GM19452 (cell line): ENCODE measurements around the gene GNPNAT1.

ENCODE experiments used
- ATAC-seq: cut with Tn5 transposase; IDR thresholded peaks from one replicate; pipeline ENCODE4 v1.9.1; 2021; ENCODE audit not compliant: unreplicated experiment

Gene GNPNAT1

DNA sequence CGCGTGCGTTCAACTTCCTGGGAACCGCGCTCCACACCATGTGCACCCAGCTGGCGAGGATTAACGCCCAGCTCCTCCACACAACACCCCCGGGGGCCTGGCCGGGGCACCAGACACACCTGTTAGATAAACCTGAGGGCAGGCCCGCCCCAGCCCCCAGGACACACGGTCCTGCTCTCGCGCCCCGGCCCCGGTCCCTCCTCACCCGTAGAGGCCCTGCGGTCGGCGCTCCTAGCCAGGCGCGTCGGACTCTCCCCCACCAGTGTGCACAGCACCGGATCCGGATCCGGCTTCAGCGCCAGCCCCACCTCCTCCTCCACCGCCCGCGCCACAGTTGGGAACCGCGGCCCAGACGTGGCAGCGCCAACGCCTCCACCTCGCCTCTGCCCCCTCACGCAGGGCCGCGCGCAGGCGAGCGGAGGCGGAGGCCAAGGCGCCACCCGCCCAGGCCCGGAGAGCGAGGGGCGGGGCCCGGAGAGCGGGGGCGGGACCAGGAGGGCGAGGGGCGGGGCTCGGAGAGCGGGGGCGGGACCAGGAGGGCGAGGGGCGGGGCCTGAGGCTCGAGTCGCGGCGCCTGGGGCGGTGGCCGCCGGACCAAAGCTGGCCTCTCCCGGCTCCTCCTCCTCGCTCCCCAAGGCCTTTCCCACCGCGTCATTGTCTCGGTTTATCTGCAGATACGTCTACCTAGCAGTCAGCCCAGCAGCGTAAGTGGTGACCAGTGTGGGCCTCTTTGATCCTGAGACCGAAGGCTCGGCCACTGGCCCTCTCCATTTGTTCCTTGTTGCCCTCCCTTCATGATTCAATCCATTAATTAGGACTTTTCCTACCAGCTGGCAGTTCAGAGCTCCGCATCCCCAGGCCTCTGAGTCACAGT, at the start of gene GNPNAT1:
Gene GNPNAT1, minus strand, starts transcription at position 385 of the 874 bp plus-strand sequence. CDS start 6,957 bp downstream, outside the sequence.
- ATAC-seq, result peak; percentile 92

- ATAC-seq, result no peak
Measured at GRCh38 chr14:52840877-52841276, 49.5 kb upstream of the GNPNAT1 start.

GRCh38 chr14:52837451-52837850, 46.0 kb upstream of the GNPNAT1 start:
- ATAC-seq, result no peak

- no peak for ATAC-seq
Measured at GRCh38 chr14:52836063-52836462, 44.7 kb upstream of the GNPNAT1 start.

- no peak for ATAC-seq
Measured at GRCh38 chr14:52835122-52835903, 43.9 kb upstream of the GNPNAT1 start.

GRCh38 chr14:52834440-52834842, 43.0 kb upstream of the GNPNAT1 start:
- no peak for ATAC-seq

DNA sequence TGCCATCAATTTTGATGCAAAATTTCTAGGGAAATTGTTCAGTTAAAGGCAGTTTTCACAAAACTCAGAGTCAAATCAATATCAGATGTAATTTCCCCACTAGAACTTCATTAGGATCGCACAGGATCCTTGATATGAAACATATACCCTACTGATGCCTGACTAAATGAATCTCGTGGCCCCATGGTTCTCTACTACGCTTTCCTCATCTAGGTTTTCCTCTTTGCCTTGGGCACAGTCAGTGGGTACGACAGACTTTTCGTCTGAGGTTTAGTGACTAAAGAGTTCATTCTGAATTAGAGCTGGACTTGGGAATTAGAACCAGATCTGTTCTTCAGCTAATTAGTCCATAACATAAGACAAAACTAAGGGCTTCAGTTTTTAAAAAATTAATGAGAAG, 42.5 kb upstream of the GNPNAT1 start:
- ATAC-seq, result no peak

DNA sequence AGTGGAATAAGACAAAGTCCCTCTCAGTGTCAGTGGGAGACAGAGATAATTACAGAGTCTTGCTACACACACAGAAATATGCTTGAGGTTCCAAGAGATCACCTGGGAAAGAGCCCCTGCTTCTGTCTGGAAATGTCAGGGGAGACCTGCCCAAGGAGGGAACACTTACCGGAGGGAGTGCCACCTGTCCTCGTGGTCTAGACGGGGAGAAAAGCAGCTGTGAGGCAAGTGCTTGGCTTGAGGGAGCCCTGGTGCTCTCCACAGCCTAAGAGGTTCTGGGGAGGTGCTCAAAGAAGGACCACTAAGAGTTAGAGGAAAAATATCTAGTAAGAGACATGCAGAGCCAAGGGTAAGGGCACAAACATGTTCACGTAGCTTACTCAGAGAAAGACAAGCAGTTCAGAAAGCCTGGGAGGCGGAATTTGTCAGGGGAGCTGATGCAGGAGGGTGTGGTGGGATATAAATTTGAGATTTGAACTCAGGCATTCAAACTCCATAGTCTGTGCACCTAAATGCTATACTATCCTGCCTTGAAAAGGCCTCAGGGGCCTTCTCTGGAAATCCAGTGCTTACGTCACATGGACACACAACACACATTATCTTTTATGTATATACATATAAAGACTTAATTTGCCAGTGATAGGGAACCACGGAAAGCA, 38.2 kb upstream of the GNPNAT1 start:
- ATAC-seq, result no peak

GRCh38 chr14:52827426-52827825, 36.0 kb upstream of the GNPNAT1 start:
- no peak for ATAC-seq

DNA sequence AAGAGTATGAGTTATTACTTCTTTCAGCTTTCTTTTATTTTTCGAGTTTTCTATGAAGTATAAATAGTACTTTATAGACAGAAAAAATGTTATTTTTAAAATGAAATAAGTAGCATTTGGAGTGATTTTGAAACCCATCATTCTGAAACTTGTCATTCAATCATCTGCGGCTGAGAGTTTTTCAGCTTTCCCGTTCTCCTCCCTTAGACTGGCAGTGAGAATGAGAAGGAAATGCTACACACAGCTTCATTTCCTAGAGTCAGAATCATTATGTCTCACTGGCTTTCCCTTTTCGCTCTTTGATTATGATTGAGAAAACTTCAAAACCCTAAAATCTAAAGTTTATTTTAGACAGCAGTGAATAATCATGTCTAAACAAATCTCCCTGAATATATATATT, 33.7 kb upstream of the GNPNAT1 start:
- no peak for ATAC-seq

- no peak for ATAC-seq
Measured at GRCh38 chr14:52824462-52824861, 33.1 kb upstream of the GNPNAT1 start.

- ATAC-seq, result no peak
Measured at GRCh38 chr14:52821805-52822250, 30.4 kb upstream of the GNPNAT1 start.

GRCh38 chr14:52808101-52808500, 16.7 kb upstream of the GNPNAT1 start:
- no peak for ATAC-seq

DNA sequence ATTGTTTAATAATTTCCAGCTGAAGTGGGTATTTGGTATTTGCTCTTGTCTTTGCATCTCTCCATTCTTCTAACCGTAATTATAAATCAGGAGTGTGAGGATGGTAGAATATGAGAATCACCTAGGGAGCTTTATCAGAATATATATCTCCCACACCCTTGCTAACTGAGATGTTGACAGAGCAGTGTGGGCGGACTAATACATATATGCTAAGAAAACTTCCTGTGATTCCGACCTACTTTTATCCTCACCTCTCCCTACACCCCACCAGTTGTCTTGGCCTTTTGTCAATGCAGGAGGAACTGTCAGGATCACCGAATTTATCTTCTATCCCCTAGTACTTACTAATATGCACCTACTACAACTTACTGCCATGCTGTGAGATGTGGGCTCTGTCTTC, 14.7 kb upstream of the GNPNAT1 start:
- ATAC-seq, result no peak

GRCh38 chr14:52802597-52802996, 11.2 kb upstream of the GNPNAT1 start:
- ATAC-seq, result no peak

- no peak for ATAC-seq
Measured at GRCh38 chr14:52801014-52801712, 9.8 kb upstream of the GNPNAT1 start.

- ATAC-seq, result no peak
Measured at GRCh38 chr14:52798826-52799225, 7.4 kb upstream of the GNPNAT1 start.

GRCh38 chr14:52797653-52798052, 6.2 kb upstream of the GNPNAT1 start:
- ATAC-seq, result no peak

GRCh38 chr14:52793061-52793460, 1.7 kb upstream of the GNPNAT1 start:
- ATAC-seq, result no peak

DNA sequence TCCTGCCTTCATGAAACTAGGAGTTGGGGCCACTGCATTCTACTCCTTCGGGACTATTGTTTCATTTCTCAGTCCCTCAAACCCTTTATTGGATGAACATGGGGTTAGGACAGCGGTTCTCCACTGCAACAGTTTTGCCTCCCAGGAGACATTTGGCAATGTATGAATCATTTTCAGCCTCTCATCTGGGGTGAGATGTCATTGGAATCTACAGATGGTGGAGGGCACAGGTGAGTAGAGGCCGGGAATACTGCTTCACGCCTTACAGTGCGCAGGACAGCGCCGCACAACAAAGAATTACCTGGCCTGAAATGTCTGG, 649 bp upstream of the GNPNAT1 start:
- no peak for ATAC-seq

DNA sequence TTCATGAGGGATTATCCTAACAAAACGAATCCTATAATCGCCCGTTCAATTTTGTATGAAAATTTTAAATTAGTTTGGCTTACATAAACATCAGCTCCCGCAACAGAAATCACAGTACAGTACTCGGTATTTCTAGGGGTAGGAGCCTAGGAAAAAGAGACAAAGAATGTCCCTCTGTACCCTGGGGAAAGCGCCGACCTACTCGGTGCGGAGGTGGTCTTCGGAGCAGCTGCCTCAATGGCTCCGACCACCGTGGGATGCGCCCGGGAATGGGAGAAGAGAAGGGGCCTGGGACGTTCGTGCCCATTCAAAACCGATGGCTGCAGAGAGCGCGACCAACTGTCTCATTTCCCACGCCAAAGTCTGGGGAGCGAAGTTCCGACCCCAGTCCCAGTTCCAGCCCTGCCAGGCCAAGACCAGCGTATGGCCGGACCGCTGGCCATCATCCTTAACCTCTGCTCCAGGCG, 618 bp downstream of the GNPNAT1 start:
- ATAC-seq, result no peak
